GM12878 (cell line): Measurements from ENCODE around the gene PHF11.

Experiments
- BHLHE40 ChIP-seq, 2 experiments: fragments of 450-650 bp in 1 of 2; IDR thresholded peaks; 2 replicates each; pipeline ENCODE4 v1.6.1; 2011 to 2017; ENCODE audit warnings: low read depth in 2 of 2, borderline replicate concordance in 1 of 2, improper control_type of control experiment in 1 of 2, low read length in 1 of 2, mild to moderate bottlenecking in 1 of 2
- CREB1 ChIP-seq: IDR thresholded peaks from 2 replicates; pipeline ENCODE4 v1.6.1; 2012; ENCODE audit warnings: low read depth, mild to moderate bottlenecking, inconsistent platforms
- CTCF ChIP-seq, 3 experiments: IDR thresholded peaks in 2 of 3; conservative IDR thresholded peaks in 1 of 3; 2 replicates each; pipeline ENCODE4 v1.5.1; 2011; ENCODE audit warnings: low read depth in 3 of 3, low read length in 3 of 3, mild to moderate bottlenecking in 3 of 3, control low read depth in 2 of 3, moderate library complexity in 2 of 3, inconsistent platforms in 1 of 3, mixed read lengths in 1 of 3; ENCODE audit not compliant: control insufficient read depth in 2 of 3, insufficient read depth in 1 of 3; ENCODE audit errors: extremely low read depth in 1 of 3
- CUX1 ChIP-seq: IDR thresholded peaks from 2 replicates; pipeline ENCODE4 v1.6.1; 2012; ENCODE audit warnings: improper control_type of control experiment, low read depth, low read length; ENCODE audit not compliant: insufficient replicate concordance
- DPF2 ChIP-seq: fragments of 450-650 bp; IDR thresholded peaks from 2 replicates; pipeline ENCODE4 v1.6.1; 2017; ENCODE audit warnings: mild to moderate bottlenecking
- JUNB ChIP-seq: IDR thresholded peaks from 2 replicates; pipeline ENCODE4 v1.6.1; 2016; ENCODE audit warnings: antibody characterized with exemption, mild to moderate bottlenecking
- MYC ChIP-seq: IDR thresholded peaks from 2 replicates; pipeline ENCODE4 v1.6.1; 2011; ENCODE audit warnings: mild to moderate bottlenecking, low read length, moderate library complexity, inconsistent platforms; ENCODE audit not compliant: insufficient read depth, insufficient replicate concordance, insufficient read length, severe bottlenecking
- PBX3 ChIP-seq: IDR thresholded peaks from 2 replicates; pipeline ENCODE4 v1.6.1; 2011; ENCODE audit warnings: mild to moderate bottlenecking, low read depth, low read length, moderate library complexity; ENCODE audit not compliant: insufficient replicate concordance
- POLR2A ChIP-seq: IDR thresholded peaks from 2 replicates; pipeline ENCODE4 v1.6.1; 2011; ENCODE audit warnings: low read depth, mild to moderate bottlenecking, low read length
- RFX5 ChIP-seq: IDR thresholded peaks from 2 replicates; pipeline ENCODE4 v1.6.1; 2011; ENCODE audit warnings: low read depth, low read length, improper control_type of control experiment
- SP1 ChIP-seq: IDR thresholded peaks from one replicate; pipeline ENCODE4 v1.6.1; 2011; ENCODE audit warnings: low read depth, low read length
- TAF1 ChIP-seq: IDR thresholded peaks from 2 replicates; pipeline ENCODE4 v1.6.1; 2011; ENCODE audit warnings: mild to moderate bottlenecking, low read depth, low read length, borderline replicate concordance

GRCh38 chr13:49566461-49566860 lies 70.7 kb downstream of the PHF11 start:
- TF ChIP-seq CTCF (IDR thresholded peaks at IDR 0.05 in 2 of 3, conservative IDR thresholded peaks at IDR 0.05 in 1 of 3; ENCODE audit: control insufficient read depth in 2 of 3, extremely low read depth in 1 of 3, insufficient read depth in 1 of 3, low read depth in 3 of 3, low read length in 3 of 3): no peak
- no peak for TF ChIP-seq BHLHE40 (IDR thresholded peaks at IDR 0.05; ENCODE audit: borderline replicate concordance in 1 of 2, low read depth in 2 of 2, low read length in 1 of 2)
- TF ChIP-seq POLR2A: no peak
- TF ChIP-seq JUNB: no peak
- TF ChIP-seq DPF2: no peak
- TF ChIP-seq CUX1: no peak
- no peak for TF ChIP-seq SP1
- no peak for TF ChIP-seq PBX3
- no peak for TF ChIP-seq RFX5
- TF ChIP-seq CREB1: no peak
- no peak for TF ChIP-seq MYC
- TF ChIP-seq TAF1: no peak
